Right hindlimb (tissue), 1 donor: ENCODE data around the gene FBLN1.
"Not testable (repeated sequence)": the region's sequence is repeated elsewhere in the genome, so short reads cannot be mapped to it uniquely, and the experiment has no call there.

Source experiments
- DNase-seq: peaks from one replicate; pipeline ENCODE4 v3.0.0-alpha.2; 2018

Gene FBLN1

DNA sequence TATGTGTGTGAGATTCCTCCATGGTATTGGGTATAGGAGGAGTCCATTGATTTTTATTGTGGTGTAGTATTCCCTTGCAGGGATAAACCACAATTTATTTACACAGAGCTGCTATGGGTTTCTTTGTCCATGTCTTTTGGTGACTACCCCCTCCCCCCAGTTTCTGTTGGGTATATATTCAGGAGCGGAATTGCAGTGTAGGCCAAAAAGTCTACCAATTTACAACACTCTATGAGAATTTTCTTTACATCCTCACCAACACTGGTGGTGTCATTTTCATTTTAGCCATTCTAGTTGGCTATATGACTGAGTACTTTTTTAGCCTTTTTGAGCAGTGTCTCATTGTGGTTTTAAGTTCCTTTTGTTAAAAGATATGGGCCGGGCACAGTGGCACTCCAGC lies 113.7 kb downstream of the FBLN1 start:
- no peak for DNase-seq

- no peak for DNase-seq
Measured at GRCh38 chr22:45617948-45618347, 115.3 kb downstream of the FBLN1 start.

- DNase-seq: no peak
Measured at GRCh38 chr22:45620706-45621105, 118.0 kb downstream of the FBLN1 start.

DNA sequence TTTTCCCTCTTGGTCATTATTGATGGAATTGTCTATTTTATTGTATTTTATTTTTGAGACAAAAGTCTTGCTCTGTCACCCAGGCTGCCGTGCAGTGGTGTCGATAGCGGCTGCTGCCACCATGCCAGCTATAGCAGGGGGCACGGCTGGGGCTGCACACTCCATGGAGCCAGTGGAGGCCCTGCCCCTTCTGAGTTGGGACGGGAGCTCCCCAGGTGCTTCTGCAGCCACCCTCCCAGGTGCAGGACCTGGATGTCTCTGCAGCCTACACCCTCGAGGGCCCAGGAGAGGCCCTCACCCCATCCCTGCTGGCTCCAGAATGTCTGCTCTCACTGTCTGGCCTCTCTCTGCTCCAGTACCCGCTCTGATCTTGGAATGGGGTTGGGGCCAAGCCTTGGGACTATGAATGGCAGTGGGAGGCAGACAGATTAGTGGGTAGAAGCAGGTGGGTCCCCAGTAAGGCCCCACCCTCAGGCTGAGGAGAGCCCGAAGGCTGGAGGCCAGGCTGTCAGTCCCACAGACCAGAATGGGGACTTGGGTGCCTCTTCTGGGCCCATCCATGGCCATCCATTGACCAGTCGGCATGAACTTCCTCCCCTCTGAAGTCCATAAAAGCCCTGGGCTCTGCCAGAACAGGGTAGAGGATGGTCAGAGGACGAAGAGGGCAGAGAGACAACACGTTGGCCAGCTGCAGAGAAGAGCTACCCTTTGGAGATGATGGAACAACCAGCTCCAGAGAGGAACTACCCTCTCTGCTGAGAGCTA lies 119.3 kb downstream of the FBLN1 start:
- DNase-seq: no peak

DNA sequence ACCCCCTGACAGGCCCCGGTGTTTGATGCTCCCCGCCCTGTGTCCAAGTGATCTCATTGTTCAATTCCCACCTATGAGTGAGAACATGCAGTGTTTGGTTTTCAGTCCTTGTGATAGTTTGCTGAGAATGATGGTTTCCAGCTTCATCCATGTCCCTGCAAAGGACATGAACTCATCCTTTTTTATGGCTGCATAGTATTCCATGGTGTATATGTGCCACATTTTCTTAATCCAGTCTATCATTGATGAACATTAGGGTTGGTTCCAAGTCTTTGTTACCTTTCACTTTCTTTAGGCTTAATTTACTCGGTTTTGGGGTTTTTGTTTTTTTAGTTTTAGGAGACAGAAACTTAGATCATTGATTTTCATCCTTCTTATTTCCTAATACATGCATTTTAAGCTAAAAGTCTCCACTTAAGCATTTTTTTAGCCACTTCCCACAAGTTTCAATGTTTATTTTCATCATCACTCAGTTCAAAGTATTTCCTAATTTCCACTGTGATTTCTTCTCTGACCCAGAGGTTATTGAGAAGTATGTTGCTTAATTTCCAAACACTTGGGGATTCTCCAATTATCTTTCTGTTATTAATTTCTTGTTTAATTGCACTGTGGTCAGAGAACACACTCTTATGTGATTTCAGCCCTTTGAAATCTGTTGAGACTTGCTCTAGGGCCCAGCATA lies 120.9 kb downstream of the FBLN1 start:
- not testable (repeated sequence) for DNase-seq

DNA sequence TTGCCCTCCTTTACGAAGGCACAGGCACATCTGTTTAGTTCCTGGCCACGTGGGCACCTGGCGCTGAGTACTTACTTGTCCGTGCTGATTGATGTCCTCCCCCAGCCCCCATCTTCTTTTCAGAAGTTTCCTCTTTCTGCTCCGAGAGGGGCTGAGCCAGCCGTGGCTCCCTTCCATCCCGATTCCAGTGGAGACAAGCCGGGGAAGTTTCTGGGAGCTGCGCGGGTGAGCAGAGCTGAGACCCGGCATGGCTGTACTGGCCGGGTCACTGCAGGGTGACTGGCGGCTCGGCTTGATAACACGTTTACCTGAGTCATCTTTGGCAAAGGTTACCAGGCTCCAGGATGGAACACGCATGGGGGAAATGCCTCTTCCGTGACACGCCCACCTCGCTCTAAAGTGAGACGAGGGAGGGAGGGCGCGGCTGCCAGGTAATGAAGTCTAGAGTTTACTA lies 123.5 kb downstream of the FBLN1 start:
- no peak for DNase-seq

DNA sequence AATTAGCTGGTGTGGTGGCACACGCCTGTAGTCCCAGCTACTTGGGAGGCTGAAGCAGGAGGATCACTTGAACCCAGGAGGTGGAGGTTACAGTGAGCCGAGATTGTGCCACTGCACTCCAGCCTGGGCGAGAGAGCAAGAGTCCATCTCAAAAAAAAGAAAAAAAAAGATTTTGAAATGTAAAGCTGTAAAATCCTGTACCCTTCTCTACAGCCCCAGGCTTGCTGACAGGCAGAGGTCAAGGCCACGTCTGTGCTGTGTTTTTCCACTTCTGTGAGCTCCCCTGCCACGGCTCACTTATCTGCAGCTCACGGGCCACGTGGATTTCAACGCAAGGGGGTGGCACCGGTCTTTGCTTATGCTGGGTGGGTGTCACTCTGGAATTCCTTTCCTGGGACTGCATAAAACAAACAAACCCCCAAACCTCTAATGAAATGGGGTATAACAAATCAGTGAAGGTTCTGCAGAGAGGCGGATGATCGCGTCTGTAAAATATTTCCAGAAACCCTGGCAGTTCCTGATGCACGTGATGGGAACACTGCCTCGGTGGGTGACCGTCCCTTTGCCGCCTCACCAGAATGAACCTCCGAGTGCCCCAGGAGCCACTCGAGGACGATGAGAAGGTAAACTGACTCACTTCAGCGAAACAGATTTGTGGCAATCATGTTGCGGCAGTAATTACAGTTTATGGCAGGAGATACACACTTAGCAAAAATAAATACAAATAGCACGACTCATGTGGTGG lies 125.0 kb downstream of the FBLN1 start:
- DNase-seq: no peak

- DNase-seq: no peak
Measured at GRCh38 chr22:45628515-45628914, 125.8 kb downstream of the FBLN1 start.

GRCh38 chr22:45629469-45630089 lies 126.9 kb downstream of the FBLN1 start:
- no peak for DNase-seq

- DNase-seq: no peak
Measured at GRCh38 chr22:45630436-45630835, 127.8 kb downstream of the FBLN1 start.

GRCh38 chr22:45631140-45631840 lies 128.6 kb downstream of the FBLN1 start:
- DNase-seq: no peak

GRCh38 chr22:45631841-45632238 lies 129.2 kb downstream of the FBLN1 start:
- DNase-seq: no peak

DNA sequence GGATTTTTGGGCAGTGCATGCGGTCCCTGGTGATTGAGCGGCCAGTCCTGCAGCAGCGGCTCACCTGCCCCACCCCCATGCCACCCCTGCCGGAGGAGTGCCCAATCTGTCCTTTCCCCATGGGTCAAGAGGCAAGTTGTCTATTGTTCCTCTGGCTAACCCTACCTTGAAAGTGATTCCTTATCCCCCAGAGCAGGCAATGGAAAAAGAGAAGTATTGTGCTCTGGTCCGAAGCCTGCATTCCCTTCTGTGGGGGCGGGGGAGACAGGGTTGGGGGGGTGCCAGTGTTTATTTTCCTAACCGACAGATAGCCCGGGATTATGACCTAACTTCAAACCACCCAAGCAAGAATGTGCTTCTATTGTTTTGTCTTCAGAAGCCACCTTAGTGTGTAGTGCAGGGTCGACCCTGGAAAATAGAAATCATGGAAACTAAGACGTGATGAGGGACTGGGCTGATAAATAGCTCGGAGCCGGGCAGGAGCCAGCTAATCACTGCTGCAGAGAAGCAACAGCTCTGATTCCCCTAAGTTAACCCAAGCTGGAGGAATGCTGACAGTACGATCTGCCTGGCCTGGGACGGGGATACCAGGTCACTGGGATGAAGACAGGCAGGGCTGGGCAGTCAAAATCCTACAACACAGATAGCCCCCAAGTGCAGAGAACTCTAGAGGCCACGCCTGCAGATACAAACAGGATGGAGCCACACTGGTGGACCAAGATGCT lies 130.3 kb downstream of the FBLN1 start:
- no peak for DNase-seq

GRCh38 chr22:45636683-45637082 lies 134.0 kb downstream of the FBLN1 start:
- no peak for DNase-seq

DNA sequence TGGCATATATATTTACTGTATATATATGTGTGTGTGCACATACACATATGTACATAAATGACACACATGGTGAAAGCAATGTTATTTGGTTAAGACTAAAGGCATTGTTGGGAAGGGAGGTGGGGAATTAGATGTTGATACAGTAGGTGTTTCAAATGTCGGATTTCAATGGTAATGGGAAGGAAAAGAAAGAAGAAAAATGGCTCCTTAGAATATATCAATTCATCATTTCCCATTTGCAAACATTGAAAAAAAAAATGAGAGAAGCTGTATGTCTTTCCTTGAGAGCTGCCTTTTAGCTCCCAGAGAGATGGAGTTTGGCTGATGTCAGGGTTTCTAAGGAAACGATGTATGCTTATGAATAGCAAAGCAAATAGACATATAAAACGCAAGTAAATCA lies 135.5 kb downstream of the FBLN1 start:
- no peak for DNase-seq

DNA sequence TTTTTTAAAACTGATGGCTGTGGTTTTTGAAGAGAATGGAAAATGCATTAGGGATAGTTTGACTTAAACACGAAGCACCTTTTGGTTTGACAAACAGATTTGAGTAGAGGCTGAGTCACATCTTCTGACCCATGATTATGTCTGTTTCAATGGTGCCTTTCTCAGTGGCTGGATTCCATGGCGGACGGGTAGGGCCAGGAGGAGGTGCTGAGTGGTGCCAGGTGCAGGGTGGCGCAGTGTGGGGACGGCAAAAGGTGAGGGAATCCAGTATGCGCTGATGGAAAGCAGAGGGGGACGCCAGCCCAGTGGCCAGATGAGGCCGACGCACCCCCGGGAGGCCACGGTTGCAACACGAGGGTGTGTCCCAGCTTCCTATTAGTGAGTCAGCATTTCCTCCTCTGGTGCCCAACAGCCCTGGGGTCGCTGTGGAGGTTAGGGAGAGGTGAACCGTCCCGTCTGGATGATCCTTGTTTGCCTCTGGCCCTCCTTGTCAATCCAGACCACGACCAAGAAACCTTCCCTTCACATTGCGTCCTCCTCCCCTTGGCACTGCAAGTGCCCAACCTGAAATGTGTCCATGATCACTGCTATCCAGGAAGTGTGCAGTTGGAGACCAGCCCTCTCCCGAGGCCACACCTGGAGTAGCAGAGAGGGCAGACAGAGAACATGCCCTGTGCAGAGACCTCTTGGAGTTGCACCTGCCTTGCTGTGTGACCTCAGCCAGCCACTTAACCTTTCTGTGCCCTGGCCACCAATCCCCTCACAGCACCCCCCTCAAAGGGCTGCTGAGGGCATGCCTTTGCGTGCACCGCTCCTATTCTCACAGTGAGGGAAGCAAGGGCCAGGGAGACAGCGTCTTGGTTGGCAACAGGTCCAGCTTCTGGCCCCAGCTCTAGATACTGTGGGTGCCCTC lies 136.4 kb downstream of the FBLN1 start:
- no peak for DNase-seq

DNA sequence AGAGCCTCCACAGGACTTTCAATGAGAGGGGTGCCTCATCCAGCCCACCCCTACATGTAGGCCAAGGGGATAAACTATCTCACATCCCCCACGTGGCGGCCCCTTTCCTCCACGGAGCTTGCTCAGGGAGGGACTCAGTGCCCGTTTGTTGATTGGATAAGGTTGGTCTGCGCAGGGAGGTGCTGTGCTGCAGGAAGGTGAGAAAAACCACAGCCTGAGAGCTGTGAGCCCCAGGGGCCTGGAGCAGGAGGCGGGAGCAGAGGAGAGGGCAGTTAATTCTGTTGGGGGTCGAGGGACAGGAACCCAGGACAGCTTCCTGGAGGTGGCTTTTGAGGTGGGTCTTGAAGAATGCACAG lies 137.0 kb downstream of the FBLN1 start:
- DNase-seq: no peak

GRCh38 chr22:45640291-45640940 lies 137.7 kb downstream of the FBLN1 start:
- DNase-seq: no peak

- DNase-seq: no peak
Measured at GRCh38 chr22:45640941-45641621, 138.4 kb downstream of the FBLN1 start.

GRCh38 chr22:45642986-45643385 lies 140.3 kb downstream of the FBLN1 start:
- DNase-seq: no peak
